ENCODE results near the gene PPP2R5A.

The PPP2R5A gene

DNA sequence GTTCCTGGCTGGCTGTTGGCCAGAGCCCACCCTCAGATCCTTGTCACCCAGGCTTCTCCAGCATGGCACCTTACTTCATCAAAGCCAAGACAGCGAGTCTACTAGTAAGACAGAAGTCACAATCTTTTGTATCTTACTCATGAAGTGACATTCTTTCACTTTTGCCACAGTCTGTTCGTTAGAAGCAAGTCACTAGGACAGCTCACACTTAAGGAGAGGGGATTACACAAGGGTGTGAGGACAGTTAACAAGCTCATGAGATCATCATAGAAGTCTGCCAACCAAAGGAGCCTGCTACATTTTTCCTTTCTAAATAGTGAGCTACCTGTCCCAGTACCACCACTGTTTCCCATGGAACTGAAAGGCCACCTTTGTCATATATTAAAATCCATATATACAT lies 68.0 kb downstream of the PPP2R5A start:
- TF ChIP-seq, protein P1, sequence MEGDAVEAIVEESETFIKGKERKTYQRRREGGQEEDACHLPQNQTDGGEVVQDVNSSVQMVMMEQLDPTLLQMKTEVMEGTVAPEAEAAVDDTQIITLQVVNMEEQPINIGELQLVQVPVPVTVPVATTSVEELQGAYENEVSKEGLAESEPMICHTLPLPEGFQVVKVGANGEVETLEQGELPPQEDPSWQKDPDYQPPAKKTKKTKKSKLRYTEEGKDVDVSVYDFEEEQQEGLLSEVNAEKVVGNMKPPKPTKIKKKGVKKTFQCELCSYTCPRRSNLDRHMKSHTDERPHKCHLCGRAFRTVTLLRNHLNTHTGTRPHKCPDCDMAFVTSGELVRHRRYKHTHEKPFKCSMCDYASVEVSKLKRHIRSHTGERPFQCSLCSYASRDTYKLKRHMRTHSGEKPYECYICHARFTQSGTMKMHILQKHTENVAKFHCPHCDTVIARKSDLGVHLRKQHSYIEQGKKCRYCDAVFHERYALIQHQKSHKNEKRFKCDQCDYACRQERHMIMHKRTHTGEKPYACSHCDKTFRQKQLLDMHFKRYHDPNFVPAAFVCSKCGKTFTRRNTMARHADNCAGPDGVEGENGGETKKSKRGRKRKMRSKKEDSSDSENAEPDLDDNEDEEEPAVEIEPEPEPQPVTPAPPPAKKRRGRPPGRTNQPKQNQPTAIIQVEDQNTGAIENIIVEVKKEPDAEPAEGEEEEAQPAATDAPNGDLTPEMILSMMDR (IDR thresholded peaks at IDR 0.05): no peak

DNA sequence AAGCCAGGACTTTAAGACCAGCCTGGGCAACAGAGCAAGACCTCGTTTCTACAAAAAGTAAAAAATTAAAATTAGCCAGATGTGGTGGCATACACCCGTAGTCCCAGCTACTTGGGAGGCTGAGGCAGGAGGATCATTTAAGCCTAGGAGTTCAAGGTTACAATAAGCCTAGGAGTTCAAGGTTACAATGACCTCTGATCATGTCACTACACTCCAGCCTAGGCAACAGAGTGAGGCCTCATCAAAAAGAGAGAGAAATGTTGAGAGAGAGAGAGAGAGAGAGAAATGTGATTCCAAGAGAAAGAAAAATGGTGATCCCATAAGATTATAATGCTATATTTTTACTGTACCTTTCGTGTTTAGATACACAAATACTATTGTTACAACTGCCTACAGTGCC lies 69.3 kb downstream of the PPP2R5A start:
- TF ChIP-seq, protein P1 (IDR thresholded peaks at IDR 0.05): no peak

DNA sequence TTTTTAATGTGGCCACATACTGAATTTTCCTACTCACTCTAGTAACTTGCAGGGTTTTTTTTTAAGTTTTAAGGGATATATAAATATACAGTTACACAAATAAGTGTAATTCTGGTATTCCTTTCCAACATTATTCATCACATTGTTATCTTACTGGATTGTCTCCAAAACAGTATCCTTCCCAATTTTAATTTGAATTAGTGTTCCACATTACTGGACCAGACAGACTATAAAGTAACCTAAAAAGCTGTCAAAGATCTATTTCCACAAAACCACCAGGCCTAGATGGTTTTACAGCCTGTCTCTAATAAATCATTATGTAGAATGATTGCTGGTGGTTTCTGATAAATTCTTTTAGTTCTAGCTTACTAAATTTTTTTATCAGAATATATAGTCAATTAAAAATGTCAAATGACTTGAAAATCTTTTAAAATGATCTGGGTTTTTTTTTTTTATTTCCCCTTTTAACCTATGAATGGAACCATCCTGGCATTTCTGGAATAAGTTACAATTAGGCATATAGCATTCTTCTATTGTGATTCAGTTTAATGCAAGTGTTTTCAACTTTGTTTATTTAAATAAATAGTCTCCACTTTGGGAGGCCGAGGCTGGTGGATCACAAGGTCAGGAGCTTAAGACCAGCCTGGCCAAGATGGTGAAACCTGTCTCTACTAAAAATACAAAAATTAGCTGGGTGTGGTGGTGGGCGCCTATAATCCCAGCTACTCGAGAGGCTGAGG lies 70.2 kb downstream of the PPP2R5A start:
- TF ChIP-seq, protein P1 (IDR thresholded peaks at IDR 0.05): no peak

DNA sequence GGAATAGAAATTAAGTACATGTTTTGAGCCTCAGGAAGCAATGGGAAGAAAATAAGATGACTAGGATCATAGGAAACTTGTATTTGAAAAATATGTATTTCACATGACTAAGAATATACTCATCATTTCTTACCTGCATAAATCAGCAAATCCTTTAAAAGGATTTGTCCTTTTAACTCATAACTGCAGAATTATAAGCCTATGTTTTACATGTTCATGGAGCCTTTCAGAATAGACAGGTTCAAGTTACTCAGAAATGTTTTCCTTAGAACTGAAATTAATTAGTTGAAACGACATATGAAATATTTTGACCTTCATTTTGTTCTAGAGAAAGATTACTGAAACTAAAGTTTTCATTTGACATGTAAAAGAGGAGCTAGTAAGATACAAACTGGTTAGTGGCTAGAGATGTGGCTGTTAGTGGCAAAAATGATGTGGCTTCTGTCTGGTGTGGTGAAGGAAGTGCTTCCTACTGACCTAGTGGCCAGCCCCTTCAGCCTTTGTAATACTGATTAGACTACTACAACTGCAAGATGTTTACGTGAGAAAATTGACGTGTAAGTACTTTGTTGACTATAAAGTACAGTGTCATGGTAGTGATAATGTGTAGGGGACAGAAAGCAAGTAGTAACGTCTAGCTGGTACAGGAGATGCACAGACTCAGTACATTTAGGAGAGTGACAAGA lies 74.7 kb downstream of the PPP2R5A start:
- TF ChIP-seq, protein P1 (IDR thresholded peaks at IDR 0.05): no peak

DNA sequence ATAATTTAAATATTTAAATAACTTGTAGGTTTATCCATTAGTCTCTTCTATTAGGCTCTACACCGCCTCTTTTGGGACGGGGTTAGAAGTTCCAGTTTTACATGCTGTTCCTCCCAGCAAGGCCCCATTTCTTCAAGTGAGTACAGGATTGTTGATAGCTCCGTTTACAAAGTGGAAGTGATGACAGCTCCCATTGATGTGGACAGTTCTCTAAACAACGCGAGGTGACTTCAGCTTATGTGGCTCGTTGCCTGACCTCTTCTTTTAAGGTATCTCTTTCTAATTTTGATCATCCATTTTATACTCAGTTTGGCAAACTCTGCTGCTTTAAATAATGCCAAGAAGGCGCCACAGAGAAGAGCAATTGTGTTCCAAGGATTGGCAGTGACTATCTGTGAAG lies 79.8 kb downstream of the PPP2R5A start:
- TF ChIP-seq, protein P1 (IDR thresholded peaks at IDR 0.05): no peak

DNA sequence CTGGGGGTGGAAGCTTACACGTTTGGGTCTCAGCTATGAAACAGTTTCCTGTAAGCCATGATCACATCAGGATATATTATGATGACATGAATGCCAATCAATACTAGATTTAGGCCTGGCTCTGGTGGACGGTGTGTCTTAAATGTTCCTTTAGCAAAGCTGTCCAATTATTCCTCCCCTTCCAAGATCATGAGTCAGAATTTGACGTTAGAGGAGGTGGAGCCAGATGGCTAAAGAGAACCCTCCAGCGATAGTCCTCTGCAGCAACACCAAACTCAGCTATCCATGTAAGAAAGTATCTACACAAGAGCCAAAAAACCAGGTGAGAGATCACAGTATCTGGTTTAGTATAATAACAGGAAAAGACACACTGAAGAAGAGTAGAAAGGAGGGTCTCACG lies 81.7 kb downstream of the PPP2R5A start:
- TF ChIP-seq, protein P1 (IDR thresholded peaks at IDR 0.05): no peak

DNA sequence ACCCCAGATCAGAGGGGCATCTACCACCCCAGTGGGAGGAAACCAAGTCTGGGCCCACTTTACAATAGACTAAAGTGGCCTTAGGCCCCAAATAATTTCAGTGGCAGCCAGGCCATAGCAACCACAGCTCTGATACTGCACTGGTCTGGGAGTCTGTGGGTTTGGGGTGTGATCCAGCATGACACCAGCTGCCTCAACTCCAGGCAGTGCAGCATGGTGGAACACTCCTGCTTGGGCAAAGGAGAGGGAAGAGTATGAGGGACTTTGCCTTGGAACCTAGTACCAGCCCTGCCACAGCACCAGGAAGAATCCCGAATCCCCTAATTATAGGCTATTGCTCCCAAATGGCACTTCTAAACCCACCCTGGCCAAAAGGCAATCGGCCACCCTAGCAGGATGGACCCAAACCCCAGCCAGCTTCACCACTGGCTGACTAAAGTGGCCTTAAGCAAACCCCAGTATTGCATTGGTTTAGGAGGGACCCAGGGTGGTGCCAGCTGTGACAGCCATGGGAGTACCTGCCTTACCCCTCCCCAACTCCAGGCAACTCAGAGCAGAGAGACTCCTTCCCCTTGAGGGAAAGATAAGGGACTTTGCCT lies 82.4 kb downstream of the PPP2R5A start:
- TF ChIP-seq, protein P1 (IDR thresholded peaks at IDR 0.05): no peak
